GM19455 (cell line): ENCODE results near the gene CCIN.
"Not testable (repeated sequence)": the region's sequence is repeated elsewhere in the genome, so short reads cannot be mapped to it uniquely, and the experiment has no call there.

Experiments used
- ATAC-seq: cut with Tn5 transposase; IDR thresholded peaks from one replicate; pipeline ENCODE4 v1.9.1; 2021; ENCODE audit not compliant: unreplicated experiment

CCIN gene

DNA sequence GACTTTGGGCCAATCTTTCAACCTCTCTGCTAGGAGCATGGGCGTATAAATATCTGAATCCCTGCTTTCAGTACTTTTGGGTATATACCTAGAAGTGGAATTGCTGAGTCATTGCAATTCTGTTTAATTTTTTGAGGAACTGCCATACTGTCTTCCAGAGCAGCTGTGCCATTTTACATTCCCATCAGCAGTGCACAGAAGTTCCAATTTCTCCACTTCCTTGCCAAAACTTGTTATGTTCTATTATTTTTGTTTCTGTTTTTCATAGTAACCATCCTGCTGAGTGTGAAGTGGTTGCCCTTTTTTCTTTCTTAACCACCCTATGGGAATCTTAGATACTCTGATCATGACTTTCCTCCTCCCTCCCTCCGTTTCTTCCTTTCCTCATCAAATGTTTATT is 11.1 kb upstream of the CCIN start:
- ATAC-seq = no peak

DNA sequence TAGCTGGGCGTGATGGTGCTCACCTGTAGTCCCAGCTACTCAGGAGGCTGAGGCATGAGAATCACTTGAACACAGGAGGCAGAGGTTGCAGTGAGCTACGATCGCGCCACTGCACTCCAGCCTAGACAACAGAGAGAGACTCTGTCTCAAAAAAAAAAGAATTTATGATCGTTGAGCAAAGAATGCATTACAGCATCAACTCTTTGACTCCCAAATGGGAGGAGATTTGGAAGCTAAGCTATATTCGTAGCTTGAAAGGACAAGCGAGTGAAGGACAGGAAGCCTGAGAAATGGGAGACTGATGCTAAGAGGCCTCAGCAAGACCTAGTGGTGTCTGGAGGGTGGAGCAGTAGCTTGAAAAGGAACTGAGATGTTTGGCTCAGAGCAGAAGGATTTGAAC is 10.3 kb upstream of the CCIN start:
- no peak for ATAC-seq

DNA sequence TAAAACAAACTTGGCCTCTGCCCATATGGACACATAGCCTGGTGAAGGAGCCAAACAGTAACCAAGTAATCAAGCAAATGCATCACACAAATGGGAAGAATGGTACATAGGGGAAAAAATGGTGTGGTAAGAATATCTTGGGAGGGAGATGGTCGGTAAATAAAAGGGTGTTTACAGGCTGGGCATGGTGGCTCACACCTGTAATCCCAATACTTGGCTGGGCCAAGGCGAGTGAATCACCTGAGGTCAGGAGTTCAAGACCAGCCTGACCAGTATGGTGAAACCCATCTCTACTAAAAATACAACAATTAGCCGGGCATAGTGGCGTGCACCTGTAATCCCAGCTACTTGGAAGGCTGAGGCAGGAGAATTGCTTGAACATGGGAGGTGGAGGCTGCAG is 9.7 kb upstream of the CCIN start:
- ATAC-seq = not testable (repeated sequence)

DNA sequence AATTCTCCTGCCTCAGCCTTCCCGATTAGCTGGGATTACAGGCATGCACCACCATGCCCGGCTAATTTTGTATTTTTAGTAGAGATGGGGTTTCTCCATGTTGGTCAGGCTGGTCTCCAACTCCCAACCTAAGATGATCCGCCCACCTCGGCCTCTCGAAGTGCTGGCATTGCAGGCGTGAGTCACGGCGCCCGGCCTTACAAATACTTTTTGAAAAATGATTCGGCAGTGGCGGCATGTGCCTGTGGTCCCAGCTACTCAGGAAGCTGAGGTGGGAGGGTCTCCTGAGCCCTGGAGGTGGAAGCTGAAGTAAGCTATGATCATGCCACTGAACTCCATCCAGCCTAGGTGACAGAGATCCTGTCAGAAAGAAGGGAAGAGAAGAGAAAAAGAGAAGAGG is 9.1 kb upstream of the CCIN start:
- ATAC-seq = not testable (repeated sequence)

DNA sequence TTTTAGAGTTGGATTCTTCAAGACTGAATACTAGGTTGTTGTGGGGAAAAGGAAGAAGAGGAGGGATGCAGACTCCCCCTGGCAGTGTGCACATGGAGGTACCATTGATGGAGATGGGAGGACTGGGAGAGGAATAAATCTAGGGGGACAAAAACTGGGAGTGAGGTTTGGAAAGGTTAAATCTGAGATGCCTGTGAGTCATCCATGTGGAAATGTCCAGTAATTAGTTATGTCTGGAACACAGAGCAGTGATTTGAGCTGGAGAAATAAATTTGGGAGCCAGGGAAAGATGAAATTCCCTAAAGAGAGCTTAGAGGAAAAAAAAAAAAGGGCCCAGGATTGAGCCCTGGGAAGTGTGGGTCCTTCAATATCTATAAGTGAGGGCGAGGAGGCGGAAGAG is 8.0 kb upstream of the CCIN start:
- ATAC-seq = no peak

DNA sequence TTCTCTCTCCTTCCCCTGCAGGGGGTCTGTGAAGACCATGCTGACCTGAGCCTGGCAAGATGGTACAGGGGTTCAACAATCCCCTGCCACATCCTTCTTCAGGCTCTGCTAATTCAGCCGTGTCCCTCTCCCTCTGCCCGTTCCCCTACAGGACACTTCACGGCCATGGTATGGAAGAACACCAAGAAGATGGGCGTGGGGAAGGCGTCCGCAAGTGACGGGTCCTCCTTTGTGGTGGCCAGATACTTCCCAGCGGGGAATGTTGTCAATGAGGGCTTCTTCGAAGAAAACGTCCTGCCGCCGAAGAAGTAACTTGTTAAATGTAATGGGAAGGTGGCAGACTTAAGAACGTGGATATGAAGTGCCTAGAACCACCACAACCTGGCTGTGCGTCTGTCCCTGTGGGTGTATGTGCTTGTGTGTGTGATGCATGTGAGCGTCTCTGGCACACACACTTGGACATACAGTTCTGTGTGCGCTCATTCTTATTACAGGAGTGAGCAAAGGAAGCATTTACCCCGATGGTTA is 6.9 kb upstream of the CCIN start:
- ATAC-seq = no peak

DNA sequence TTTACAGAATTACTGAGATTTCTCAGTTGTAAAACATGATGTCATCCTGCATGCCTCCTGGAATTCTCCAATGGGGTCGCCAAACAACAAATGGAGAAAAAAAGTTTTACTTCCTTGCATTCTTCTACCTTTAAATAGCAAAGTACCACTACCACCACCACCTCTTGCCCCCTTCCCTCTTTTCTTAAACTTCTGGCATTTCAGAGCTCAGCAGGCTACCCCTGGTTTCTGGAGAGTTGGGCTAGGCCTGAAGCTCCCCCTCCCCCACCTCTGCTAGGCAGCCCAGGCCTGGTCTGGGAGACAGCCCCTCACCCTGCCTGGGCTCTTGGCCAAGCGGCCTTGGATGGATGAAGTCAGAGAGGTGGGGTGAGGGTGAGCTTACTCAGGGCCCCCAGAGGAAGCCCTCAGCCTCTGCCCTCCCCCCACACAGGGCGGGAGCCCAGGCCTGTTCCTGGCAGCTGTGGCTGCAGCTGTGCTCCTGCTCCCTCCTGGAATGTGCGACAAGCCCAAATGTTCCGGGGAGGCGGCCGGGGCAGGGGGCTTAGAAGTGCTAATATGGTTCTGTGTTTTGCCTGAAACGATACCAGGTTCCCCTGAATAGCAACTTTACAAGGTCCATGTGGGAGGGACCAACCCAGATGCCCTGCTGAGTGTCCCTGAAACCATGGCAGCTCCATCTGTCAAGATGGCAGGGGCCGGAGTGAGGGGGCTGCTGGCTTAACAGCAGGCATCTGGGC is 6.0 kb upstream of the CCIN start:
- no peak for ATAC-seq

DNA sequence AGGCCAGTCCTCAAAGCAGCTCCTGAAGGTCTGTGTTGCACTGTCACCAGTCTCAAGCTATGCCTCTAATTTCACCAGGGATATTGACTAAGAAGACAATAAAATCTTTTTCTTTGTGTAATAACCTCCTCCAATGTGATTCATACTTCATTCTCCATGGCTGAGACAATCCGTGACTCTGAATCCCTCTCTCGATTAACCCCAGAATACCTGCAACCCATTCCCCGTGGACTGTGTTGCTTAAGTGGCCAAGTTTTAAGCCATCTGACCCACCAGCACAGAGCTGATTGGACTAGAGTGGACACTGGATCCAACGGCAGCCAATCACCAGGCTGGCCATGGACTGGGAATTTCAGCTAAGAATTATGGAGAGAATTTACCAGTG is 5.4 kb upstream of the CCIN start:
- no peak for ATAC-seq

DNA sequence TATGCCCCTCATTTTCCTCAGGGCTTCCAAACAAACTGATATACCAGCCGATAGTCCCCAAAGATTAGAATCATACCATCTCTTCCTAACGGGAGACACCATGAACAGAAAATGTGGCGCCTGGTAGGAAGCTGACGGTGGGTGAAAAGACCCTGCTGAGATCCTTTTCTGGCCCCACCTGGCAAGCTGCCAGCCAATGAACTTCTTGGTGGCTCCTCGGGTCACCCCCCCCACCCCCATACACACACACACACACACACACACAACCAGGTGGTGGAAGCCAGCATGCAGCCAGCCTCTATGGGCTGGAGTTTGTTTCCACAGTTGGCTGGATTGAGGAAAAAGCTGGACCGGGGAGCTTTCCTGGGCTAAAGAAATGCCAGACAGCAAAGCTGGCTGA is 4.8 kb upstream of the CCIN start:
- no peak for ATAC-seq

DNA sequence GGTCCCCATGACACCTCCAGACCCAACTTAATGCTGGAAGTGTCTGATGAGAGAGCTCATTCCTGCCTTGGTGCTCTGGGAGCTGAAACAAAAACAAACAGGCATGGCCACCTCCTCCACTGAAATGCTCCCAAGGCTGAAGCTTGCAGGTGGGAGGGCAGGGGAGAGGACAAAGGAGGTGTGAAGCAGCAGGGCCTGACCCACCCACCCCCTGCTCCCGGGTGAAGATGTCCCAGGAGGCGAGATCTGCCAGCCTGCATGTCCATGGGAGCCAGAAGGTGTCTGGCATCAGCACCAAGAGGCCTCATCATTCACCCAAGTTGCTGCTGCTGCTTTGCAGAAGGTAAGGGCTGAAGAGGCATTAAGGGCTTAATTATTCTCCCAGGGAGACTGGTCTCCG is 4.2 kb upstream of the CCIN start:
- no peak for ATAC-seq

DNA sequence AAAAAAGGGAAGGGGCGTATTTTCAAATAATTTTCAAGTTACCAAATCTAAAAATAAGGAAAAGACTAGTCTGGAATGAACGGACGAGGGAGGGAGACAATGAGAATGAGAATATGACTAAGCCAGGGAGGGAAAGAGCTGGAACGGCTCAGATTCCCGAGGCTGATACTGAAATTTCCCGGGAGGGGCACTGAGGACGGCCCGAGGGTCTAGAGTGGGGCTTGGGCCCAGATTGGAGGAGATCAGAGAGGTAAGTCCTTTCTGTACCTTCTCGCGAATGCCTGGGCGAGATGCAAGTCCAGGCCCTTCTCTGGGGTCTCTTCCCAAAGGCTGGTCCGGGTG is 3.4 kb upstream of the CCIN start:
- no peak for ATAC-seq

DNA sequence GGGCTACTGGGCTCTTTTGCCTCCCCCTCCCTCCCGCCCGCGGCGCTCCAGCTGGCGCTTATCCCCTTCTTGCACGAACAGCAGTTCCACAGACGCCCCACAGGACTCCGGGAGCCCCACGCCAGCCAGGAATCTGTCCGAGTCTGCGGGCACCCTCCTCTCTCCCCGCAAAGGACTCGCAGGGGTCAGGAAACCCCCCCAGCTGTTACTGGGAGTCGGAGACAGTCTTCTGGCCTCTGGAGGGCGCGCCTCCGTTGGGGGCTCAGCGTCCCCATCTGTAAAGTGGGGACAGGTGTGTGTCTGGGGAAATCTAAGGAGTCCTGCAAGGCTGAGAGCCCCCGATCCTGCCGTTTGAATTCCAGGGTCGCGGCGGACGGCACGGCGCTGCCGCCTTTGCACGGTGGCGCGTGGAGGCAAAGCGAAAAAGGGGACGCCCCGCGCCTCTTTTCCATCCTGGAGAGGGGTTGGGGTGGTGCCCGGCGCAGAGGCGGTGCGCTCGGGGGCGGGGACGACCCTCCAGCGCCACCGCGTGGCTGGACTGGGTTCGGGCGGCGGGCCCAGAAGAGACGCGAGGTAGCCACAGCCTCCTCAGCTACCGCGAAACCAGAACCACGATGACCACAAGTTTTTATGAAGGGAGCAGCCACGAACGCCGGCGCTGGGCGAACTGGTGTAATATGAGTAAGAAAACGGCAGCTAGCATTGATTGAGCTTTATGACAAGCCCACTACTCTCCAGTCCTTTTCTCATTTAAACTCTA is 2.8 kb upstream of the CCIN start:
- peak; percentile 80 for ATAC-seq

DNA sequence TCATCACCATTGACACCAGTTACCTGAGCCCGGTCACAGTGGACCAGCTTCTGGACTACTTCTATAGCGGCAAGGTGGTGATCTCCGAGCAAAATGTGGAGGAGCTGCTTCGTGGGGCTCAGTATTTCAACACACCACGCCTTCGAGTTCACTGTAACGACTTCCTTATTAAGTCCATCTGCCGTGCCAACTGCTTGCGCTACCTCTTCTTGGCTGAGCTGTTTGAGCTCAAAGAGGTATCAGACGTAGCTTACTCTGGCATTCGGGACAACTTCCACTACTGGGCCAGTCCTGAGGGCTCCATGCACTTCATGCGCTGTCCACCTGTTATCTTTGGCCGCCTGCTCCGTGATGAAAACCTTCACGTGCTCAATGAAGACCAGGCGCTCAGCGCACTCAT is 520 bp downstream of the CCIN start:
- ATAC-seq = no peak

DNA sequence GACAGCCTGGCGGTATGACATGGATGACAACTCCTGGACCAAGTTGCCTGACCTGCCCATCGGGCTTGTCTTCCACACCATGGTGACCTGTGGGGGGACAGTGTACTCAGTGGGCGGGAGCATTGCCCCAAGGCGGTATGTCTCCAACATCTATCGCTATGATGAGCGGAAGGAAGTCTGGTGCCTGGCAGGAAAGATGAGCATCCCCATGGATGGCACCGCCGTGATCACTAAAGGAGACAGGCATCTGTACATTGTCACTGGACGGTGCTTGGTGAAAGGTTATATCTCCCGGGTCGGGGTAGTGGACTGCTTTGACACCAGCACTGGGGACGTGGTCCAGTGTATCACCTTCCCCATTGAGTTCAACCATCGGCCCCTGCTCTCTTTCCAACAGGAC is 1.3 kb downstream of the CCIN start:
- no peak for ATAC-seq

DNA sequence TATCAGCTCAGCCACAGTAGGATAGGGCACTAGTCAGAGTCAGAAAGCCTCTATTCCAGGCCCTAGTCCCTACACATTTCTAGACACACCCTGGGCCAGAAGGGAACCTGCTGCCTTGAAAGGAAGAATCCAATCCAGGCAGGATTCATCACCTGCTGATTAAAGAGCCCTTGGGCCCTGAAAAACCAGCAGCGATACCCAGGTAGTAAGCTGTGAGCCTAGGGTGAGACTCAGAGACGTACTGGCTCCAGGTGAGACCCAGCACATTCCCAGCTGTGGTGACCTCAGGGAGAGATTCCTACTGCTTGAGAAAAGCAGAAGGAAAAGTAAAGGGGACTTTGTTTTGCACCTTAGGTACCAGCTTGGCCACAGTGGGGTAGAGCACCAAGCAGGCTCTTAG is 4.7 kb downstream of the CCIN start:
- ATAC-seq = no peak

DNA sequence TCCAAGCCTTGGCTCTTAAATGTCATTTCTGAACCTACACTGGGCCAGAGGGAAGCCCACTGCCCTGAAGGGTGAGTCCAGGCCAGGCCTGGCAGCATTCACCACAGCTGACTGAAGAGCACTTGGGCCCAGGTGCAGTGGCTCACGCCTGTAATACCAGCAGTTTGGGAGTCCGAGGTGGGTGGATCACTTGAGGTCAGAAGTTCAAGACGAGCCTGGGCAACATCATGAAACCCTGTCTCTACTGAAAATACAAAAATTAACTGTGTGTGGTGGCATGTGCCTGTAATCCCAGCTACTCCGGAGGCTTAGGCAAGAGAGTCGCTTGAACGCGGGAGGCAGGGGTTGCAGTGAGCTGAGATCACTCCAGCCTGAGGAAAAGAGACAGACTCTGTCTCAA is 5.1 kb downstream of the CCIN start:
- no peak for ATAC-seq

DNA sequence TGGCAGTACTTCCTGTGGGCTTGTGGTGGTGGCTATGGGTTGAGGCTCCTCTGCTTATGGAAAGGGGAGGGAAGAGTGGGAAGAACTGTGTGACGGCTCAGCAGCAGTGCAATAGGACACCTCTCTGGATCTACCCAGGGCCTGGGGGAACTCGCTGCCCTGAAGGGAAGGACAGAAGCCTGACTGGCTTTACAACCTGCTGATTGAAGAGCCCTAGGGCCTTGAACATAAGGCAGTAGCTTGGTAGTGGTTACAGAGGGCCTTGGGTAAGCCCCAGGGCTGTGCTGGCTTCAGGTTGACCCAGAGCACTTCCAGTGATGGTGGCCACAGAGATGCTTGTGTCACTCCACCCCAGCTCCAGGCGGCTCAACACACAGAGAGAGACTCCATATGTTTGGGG is 5.5 kb downstream of the CCIN start:
- ATAC-seq = no peak

DNA sequence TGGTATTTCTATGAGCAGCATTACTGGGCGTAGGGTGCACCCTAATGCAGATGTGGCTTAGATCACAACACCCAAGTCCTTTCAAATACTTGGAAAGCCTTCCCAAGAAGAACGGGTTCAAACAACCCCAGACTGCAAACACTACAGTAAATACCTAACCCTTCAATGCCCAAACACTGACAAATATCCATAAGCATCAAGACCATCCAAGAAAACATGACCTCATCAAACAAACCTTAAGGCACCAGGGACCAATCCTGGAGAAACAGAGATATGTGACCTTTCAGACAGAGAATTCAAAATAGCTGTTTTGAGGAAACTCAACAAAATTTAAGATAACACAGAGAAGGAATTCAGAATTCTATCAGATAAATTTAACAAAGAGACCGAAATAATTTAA is 6.0 kb downstream of the CCIN start:
- not testable (repeated sequence) for ATAC-seq

DNA sequence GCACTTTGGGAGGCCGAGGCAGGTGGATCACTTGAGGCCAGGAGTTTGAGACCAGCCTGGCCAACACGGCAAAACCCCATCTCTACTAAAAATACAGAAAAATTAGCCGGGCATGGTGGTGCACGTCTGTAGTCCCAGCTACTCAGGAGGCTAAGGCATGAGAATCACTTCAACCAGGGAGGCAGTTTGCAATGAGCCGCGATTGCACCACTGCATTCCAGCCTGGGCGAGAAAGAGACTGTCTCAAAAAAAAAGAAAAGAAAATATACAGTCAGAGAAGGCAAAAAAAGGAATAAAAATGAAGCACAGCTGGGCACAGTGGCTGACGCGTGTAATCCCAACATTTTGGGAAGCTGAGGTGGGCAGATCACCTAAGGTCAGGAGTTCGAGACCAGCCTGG is 7.3 kb downstream of the CCIN start:
- not testable (repeated sequence) for ATAC-seq

DNA sequence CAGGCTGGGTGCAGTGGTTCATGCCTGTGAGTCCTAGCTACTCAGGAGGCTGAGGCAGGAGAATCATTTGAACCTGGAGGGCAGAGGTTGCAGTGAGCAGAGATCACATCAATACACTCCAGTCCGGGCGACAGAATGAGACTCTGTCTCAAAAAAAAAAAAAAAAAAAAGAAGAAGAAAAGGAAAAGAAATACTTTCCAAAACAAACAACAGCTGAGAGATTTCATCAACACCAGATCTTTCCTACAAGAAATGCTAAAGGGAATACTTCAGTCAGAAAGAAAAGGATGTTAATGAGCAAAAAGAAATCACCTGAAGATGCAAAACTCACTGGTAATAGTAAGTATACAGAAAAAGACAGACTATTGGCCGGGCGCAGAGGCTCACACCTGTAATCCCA is 8.4 kb downstream of the CCIN start:
- ATAC-seq = no peak

DNA sequence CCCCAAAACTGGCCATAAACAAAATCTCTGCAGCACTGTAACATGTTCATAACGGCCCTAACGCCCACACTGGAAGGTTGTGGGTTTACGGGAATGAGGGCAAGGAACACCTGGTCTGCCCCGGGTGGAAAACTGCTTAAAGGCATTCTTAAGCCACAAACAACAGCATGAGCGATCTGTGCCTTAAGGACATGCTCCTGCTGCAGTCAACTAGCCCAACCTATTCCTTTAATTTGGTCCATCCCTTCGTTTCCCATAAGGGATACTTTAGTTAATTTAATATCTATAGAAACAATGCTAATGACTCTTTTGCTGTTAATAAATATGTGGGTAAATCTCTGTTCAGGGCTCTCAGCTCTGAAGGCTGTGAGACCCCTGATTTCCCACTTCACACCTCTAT is 11.1 kb downstream of the CCIN start:
- ATAC-seq = not testable (repeated sequence)

DNA sequence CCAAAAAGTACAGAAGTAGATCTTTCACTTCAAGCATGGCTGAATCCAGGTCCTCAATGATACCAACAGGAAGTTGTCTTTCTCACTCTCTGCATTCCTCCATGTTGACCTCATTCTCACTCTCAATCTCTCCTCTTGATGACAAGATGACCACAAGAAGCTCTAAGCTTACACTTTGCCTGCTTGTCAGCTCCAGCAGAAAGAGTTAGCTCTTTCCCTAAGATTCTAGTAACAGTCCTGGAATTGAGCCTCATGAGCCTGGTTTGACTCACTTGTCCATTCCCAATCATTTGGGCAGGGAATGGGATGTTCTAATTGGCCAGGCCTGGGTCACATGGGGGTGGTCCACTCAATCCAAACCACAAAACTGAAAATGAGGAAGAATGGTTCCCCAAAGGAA is 18.2 kb downstream of the CCIN start:
- no peak for ATAC-seq

DNA sequence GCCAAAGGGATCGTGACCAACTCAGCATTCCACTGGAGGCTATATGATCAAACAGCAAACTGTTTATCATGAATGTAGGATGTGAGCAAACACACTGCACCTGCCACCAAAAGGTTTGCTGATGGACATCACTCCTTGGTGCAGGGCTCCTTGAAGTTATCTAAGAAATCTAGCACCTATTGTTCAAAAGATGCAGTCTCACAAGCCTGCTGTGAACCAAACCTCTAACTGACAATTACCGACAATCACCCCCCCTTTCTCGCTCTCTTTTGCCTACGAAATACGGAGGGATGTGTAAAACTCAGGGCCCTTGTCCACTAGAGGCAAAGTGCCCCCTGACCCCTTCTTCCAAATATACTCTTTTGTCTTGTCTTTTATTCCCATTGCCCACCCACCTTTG is 19.0 kb downstream of the CCIN start:
- no peak for ATAC-seq
